SH-SY5Y (cell line): ENCODE results near the gene RIPOR1.

ENCODE experiments used
- GATA2 ChIP-seq: IDR thresholded peaks from 2 replicates; pipeline ENCODE4 v1.6.1; 2011; ENCODE audit warnings: mild to moderate bottlenecking, low read depth, low read length
- GATA3 ChIP-seq: IDR thresholded peaks from 2 replicates; pipeline ENCODE4 v1.6.1; 2011; ENCODE audit warnings: low read depth, mild to moderate bottlenecking, low read length, moderate library complexity

DNA sequence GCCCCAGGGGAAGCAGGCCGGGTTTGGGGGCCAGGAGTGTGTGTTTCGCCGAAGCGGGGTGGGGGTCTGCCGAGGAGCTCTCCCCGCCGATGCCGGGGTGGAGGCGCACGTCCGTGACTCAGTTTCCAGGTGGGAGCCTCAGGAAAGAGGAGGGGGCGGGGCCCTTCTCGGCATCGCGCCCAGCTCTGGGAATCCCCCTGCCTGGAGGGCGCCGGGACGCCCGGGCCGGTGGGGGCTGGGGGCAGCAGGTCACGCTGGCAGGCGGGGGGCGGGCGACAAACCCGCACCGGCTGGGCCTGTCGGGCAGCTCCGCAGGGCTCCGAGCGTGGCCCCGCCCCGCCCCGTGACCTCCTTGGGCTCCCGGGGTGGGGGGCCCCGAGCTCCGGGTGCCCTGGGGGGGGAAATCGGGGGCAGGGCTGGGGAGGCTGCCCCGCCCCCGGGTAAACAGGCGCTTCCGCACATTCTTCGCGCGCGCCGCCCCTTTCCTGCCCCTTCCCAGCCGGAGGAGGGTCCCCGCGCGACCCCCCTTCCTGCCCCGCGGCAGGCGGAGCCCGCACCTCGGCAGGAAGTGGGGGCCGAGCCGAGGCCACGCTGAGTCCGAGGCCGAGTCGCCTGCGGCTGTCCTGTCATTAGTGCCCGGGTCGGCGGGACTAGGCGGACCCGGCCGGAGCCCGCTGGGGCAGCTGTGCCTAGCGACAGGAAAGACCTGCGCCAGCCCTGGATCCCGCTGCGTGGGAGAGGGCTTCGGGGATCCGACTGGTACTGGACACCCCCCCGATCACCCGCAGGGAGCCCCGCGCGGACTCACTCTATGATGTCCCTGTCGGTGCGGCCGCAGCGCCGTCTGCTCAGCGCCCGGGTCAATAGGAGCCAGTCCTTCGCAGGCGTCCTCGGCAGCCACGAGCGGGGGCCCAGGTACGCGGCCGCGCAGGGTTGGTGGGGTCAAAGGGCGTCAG, 9.3 kb downstream of the RIPOR1 start:
- no peak for TF ChIP-seq GATA3
- no peak for TF ChIP-seq GATA2
